Dermis blood vessel endothelial cell (primary cell): ENCODE measurements around the gene SMAD2. TPM values are rescaled to one million over a fixed set of nuclear protein-coding genes. Genes with fewer than 3 reads are reported as not detected.
A peak's percentile ranks its signal among the peaks of the same experiment; 100 is the strongest.
"Not testable (repeated sequence)": the region's sequence is repeated elsewhere in the genome, so short reads cannot be mapped to it uniquely, and the experiment has no call there.

Experiments
- DNase-seq: peaks from one replicate; pipeline ENCODE4 v3.0.0; 2010
- total RNA-seq: library from RNA; depleted of rRNA; stranded (reverse); fragments of >200 nt; gene quantifications from 2 replicates; pipeline ENCODE4 v1.2.3, GENCODE V29; 2014

SMAD2 gene
- total RNA-seq, result 118 and 171 TPM in 2 replicates

- DNase-seq, result peak; percentile 87
Observed at GRCh38 chr18:47930199-47930930, at the start of gene SMAD2. SMAD2 (minus strand) TSS chr18:47930659; CDS start chr18:47896756, 33,903 bp downstream.

GRCh38 chr18:47979611-47980200 lies 49.2 kb upstream of the SMAD2 start:
- DNase-seq, result no peak

- DNase-seq, result no peak
Observed at GRCh38 chr18:47978603-47979002, 48.1 kb upstream of the SMAD2 start.

GRCh38 chr18:47978141-47978540 lies 47.7 kb upstream of the SMAD2 start:
- DNase-seq, result no peak

- DNase-seq, result no peak
Observed at GRCh38 chr18:47975701-47976100, 45.2 kb upstream of the SMAD2 start.

- DNase-seq, result no peak
Observed at GRCh38 chr18:47975105-47975504, 44.6 kb upstream of the SMAD2 start.

- no peak for DNase-seq
Observed at GRCh38 chr18:47970664-47971531, 40.4 kb upstream of the SMAD2 start.

GRCh38 chr18:47969816-47970215 lies 39.4 kb upstream of the SMAD2 start:
- no peak for DNase-seq

- DNase-seq, result no peak
Observed at GRCh38 chr18:47968721-47969120, 38.3 kb upstream of the SMAD2 start.

GRCh38 chr18:47968006-47968676 lies 37.7 kb upstream of the SMAD2 start:
- DNase-seq, result no peak

- DNase-seq, result no peak
Observed at GRCh38 chr18:47964053-47964452, 33.6 kb upstream of the SMAD2 start.

- DNase-seq, result not testable (repeated sequence)
Observed at GRCh38 chr18:47961003-47961402, 30.5 kb upstream of the SMAD2 start.

GRCh38 chr18:47953471-47953931 lies 23.0 kb upstream of the SMAD2 start:
- DNase-seq, result peak; percentile 69

- DNase-seq, result no peak
Observed at GRCh38 chr18:47950511-47950910, 20.1 kb upstream of the SMAD2 start.

- peak; percentile 42 for DNase-seq
Observed at GRCh38 chr18:47949202-47949601, 18.7 kb upstream of the SMAD2 start.

- DNase-seq, result no peak
Observed at GRCh38 chr18:47946889-47947288, 16.4 kb upstream of the SMAD2 start.

- DNase-seq, result peak; percentile 58
Observed at GRCh38 chr18:47944972-47945852, 14.8 kb upstream of the SMAD2 start.

- DNase-seq, result no peak
Observed at GRCh38 chr18:47936952-47937351, 6.5 kb upstream of the SMAD2 start.

- DNase-seq, result no peak
Observed at GRCh38 chr18:47935321-47936055, 5.0 kb upstream of the SMAD2 start.

- DNase-seq, result no peak
Observed at GRCh38 chr18:47932603-47933002, 2.1 kb upstream of the SMAD2 start.

- no peak for DNase-seq
Observed at GRCh38 chr18:47932190-47932589, 1.7 kb upstream of the SMAD2 start.
